WERI-Rb-1 (cell line): ENCODE results near the gene KRT82.

Source experiments
- DNase-seq: peaks from one replicate; pipeline ENCODE4 v3.0.0-alpha.2; 2020
- H3K27ac ChIP-seq: fragments of 250-450 bp; sonication (Bioruptor Pico); 2 replicates; pipeline ENCODE4 v1.5.1; 2020; ENCODE audit warnings: mild to moderate bottlenecking, moderate library complexity
- H3K27me3 ChIP-seq: fragments of 250-450 bp; sonication (Bioruptor Pico); 2 replicates; pipeline ENCODE4 v1.5.1; 2021; ENCODE audit warnings: mild to moderate bottlenecking, low read depth, moderate library complexity; ENCODE audit not compliant: insufficient read depth, severe bottlenecking
- H3K36me3 ChIP-seq: fragments of 250-450 bp; sonication (Bioruptor Pico); 2 replicates; pipeline ENCODE4 v1.5.1; 2020; ENCODE audit warnings: mild to moderate bottlenecking, moderate library complexity
- H3K4me3 ChIP-seq: 2 replicates; pipeline ENCODE4 v1.5.1; 2011; ENCODE audit warnings: low read depth, mild to moderate bottlenecking, control low read depth, low read length
- H3K9me3 ChIP-seq: fragments of 250-450 bp; sonication (Bioruptor Pico); 2 replicates; pipeline ENCODE4 v1.5.1; 2021; ENCODE audit warnings: mild to moderate bottlenecking, moderate library complexity; ENCODE audit not compliant: severe bottlenecking
- CTCF ChIP-seq: IDR thresholded peaks from 2 replicates; pipeline ENCODE4 v1.5.1; 2011; ENCODE audit warnings: low read depth, mild to moderate bottlenecking, control low read depth, inconsistent platforms, low read length

Gene KRT82

GRCh38 chr12:52399756-52400155, 6.4 kb downstream of the KRT82 start:
- no peak for TF ChIP-seq CTCF
- Histone ChIP-seq H3K36me3 (no peaks in the 10 kb centered on the region), H3K27me3 (peaks cover 98% of the 10 kb centered on the region), H3K27ac (no peak overlapping the region), H3K4me3 (no peak overlapping the region), H3K9me3 (no peaks in the 10 kb centered on the region)
- no peak for DNase-seq

GRCh38 chr12:52398176-52398575, 8.0 kb downstream of the KRT82 start:
- Histone ChIP-seq H3K27ac (no peak overlapping the region), H3K4me3 (no peak overlapping the region), H3K36me3 (no peaks in the 10 kb centered on the region), H3K9me3 (no peaks in the 10 kb centered on the region), H3K27me3 (peaks cover 97% of the 10 kb centered on the region)
- DNase-seq, result no peak
- TF ChIP-seq CTCF, result no peak

- Histone ChIP-seq H3K4me3 (no peak overlapping the region), H3K27ac (no peak overlapping the region), H3K36me3 (no peaks in the 10 kb centered on the region), H3K27me3 (peaks cover 96% of the 10 kb centered on the region), H3K9me3 (no peaks in the 10 kb centered on the region)
- no peak for TF ChIP-seq CTCF
- DNase-seq, result no peak
Observed at GRCh38 chr12:52396656-52397055, 9.5 kb downstream of the KRT82 start.

- Histone ChIP-seq H3K9me3 (no peaks in the 10 kb centered on the region), H3K36me3 (no peaks in the 10 kb centered on the region), H3K27me3 (peaks cover 96% of the 10 kb centered on the region), H3K27ac (no peak overlapping the region), H3K4me3 (no peak overlapping the region)
- TF ChIP-seq CTCF, result peak; percentile 59
- peak; percentile 41 for DNase-seq
Observed at GRCh38 chr12:52395761-52396434, 10.2 kb downstream of the KRT82 start.

GRCh38 chr12:52394836-52395405, 11.2 kb downstream of the KRT82 start:
- H3K4me3 ChIP-seq, result no peak overlapping the region
- H3K27me3 ChIP-seq, result peaks cover 93% of the 10 kb centered on the region
- no peaks in the 10 kb centered on the region for H3K36me3 ChIP-seq
- no peaks in the 10 kb centered on the region for H3K9me3 ChIP-seq
- TF ChIP-seq CTCF, result no peak
- no peak overlapping the region for H3K27ac ChIP-seq
- DNase-seq, result no peak
